Karpas-422 (cell line): ENCODE results near the gene ALPI. TPM values are rescaled to one million over a fixed set of nuclear protein-coding genes. Genes with fewer than 3 reads are reported as not detected.

Experiments used
- DNase-seq: peaks from one replicate; pipeline ENCODE4 v3.0.0-alpha.2; 2015
- H2AFZ ChIP-seq: fragments of 200-600 bp; sonication (generic); 2 replicates; pipeline ENCODE4 v1.6.1; 2014; ENCODE audit warnings: antibody characterized with exemption, low read length, mixed read lengths
- H3K27ac ChIP-seq: fragments of 200-600 bp; sonication (generic); 2 replicates; pipeline ENCODE4 v1.5.1; 2014; ENCODE audit warnings: mild to moderate bottlenecking, low read length, moderate library complexity
- H3K27me3 ChIP-seq: fragments of 200-600 bp; sonication (generic); 2 replicates; pipeline ENCODE4 v1.6.1; 2014; ENCODE audit warnings: low read length, mixed read lengths
- H3K36me3 ChIP-seq: fragments of 200-600 bp; sonication (generic); 2 replicates; pipeline ENCODE4 v1.6.1; 2014; ENCODE audit warnings: low read length, mixed read lengths; ENCODE audit not compliant: insufficient read depth
- H3K4me1 ChIP-seq: fragments of 200-600 bp; sonication (generic); 2 replicates; pipeline ENCODE4 v1.6.1; 2014; ENCODE audit warnings: mild to moderate bottlenecking, low read length, mixed read lengths
- H3K4me2 ChIP-seq: fragments of 200-600 bp; sonication (generic); 2 replicates; pipeline ENCODE4 v1.6.1; 2014; ENCODE audit warnings: low read length, low read depth, mild to moderate bottlenecking; ENCODE audit not compliant: poor library complexity, severe bottlenecking
- H3K4me3 ChIP-seq: fragments of 200-600 bp; sonication (generic); 2 replicates; pipeline ENCODE4 v1.5.1; 2014; ENCODE audit warnings: mild to moderate bottlenecking, antibody characterized with exemption, low read length, mixed read lengths
- H3K79me2 ChIP-seq: fragments of 200-600 bp; sonication (generic); 2 replicates; pipeline ENCODE4 v1.6.1; 2014; ENCODE audit warnings: mild to moderate bottlenecking, low read length, mixed read lengths
- H3K9ac ChIP-seq: fragments of 200-600 bp; sonication (generic); 2 replicates; pipeline ENCODE4 v1.6.0; 2014; ENCODE audit warnings: low read length
- H3K9me2 ChIP-seq: fragments of 200-600 bp; sonication (generic), shearing (Covaris generic); replicated peaks from 2 replicates; pipeline ENCODE4 v1.6.0; 2014; ENCODE audit warnings: mild to moderate bottlenecking, low read length, moderate library complexity; ENCODE audit not compliant: insufficient read depth
- H3K9me3 ChIP-seq: fragments of 300-700, 200-600 bp; sonication (generic); 2 replicates; pipeline ENCODE4 v1.6.1; 2014; ENCODE audit warnings: low read length, mixed read lengths
- H4K20me1 ChIP-seq: fragments of 200-600 bp; sonication (generic); 2 replicates; pipeline ENCODE4 v1.6.1; 2014; ENCODE audit warnings: mild to moderate bottlenecking, antibody characterized with exemption, low read length, low read depth; ENCODE audit not compliant: insufficient read depth
- total RNA-seq: library from RNA; depleted of rRNA; stranded (reverse); fragments of >200 nt; shearing (Covaris generic); gene quantifications from 2 replicates; pipeline ENCODE4 v1.2.3, GENCODE V29; 2014; ENCODE audit warnings: low replicate concordance

Gene ALPI
- total RNA-seq, 1 experiment from 2014 or later = not detected

DNA sequence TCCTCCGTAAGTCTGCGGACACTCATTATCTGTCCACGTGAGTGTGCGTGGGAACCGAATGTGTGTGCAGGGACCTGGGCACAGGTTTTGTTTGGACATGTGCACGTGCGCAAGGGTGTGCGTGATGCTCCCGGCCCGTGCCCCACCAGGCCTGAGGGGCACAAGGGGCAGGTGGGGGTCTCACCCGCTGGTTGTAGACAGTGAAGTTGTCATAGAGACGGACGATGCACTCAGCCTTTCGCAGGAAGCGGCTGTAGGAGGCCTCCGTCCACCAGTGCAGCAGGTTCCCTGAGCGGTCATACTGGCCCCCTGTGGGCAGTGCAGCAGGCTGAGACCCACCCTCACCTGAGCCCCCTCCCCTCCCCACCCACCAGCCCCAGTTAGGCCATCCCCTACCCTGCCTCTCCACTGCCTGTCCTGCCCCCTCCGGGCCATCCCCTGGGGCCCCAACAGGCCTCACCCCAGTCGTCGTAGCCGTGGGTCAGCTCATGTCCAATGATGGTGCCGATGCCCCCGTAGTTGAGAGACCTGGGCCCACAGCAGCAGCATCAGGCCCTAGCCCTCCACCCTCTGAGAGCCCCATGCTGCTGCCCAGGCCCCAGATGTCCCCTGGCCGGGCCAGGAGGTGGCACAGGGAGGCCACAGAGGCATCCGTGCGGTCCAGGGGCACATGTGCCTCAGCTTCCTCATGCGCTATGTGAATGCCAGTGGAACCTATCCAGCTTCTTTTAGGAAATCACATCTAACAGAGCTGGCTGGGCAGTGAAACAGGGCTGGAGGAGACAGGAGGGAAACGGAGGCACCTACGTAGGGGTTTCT lies 25.6 kb downstream of the ALPI start:
- Histone ChIP-seq H3K36me3 (no peaks in the 10 kb centered on the region), H3K4me3 (no peak overlapping the region), H3K4me1 (no peaks in the 10 kb centered on the region), H3K27ac (no peak overlapping the region), H3K9me3 (no peaks in the 10 kb centered on the region), H3K9ac (no peak overlapping the region), H3K9me2 (no peaks in the 10 kb centered on the region), H3K79me2 (no peaks in the 10 kb centered on the region), H2AFZ (no peak overlapping the region), H3K27me3 (no peaks in the 10 kb centered on the region), H4K20me1 (no peaks in the 10 kb centered on the region), H3K4me2 (no peak overlapping the region)
- no peak for DNase-seq

GRCh38 chr2:232482301-232483238 lies 26.6 kb downstream of the ALPI start:
- no peak for DNase-seq
- H3K4me3 ChIP-seq = no peak overlapping the region
- H3K9ac ChIP-seq = no peak overlapping the region
- H3K27me3 ChIP-seq = no peaks in the 10 kb centered on the region
- H3K4me1 ChIP-seq = no peaks in the 10 kb centered on the region
- no peaks in the 10 kb centered on the region for H3K36me3 ChIP-seq
- no peaks in the 10 kb centered on the region for H4K20me1 ChIP-seq
- no peaks in the 10 kb centered on the region for H3K9me3 ChIP-seq
- H3K4me2 ChIP-seq = no peak overlapping the region
- no peak overlapping the region for H2AFZ ChIP-seq
- H3K79me2 ChIP-seq = no peaks in the 10 kb centered on the region
- H3K9me2 ChIP-seq = no peaks in the 10 kb centered on the region
- no peak overlapping the region for H3K27ac ChIP-seq

- no peaks in the 10 kb centered on the region for H3K36me3 ChIP-seq
- no peaks in the 10 kb centered on the region for H3K9me2 ChIP-seq
- no peaks in the 10 kb centered on the region for H3K27me3 ChIP-seq
- no peak overlapping the region for H2AFZ ChIP-seq
- no peaks in the 10 kb centered on the region for H3K4me1 ChIP-seq
- no peaks in the 10 kb centered on the region for H3K79me2 ChIP-seq
- DNase-seq = no peak
- no peak overlapping the region for H3K4me3 ChIP-seq
- H3K27ac ChIP-seq = no peak overlapping the region
- no peaks in the 10 kb centered on the region for H4K20me1 ChIP-seq
- no peaks in the 10 kb centered on the region for H3K9me3 ChIP-seq
- H3K9ac ChIP-seq = no peak overlapping the region
- H3K4me2 ChIP-seq = no peak overlapping the region
These were observed 27.5 kb downstream of the ALPI start for GRCh38 chr2:232483311-232483922.

DNA sequence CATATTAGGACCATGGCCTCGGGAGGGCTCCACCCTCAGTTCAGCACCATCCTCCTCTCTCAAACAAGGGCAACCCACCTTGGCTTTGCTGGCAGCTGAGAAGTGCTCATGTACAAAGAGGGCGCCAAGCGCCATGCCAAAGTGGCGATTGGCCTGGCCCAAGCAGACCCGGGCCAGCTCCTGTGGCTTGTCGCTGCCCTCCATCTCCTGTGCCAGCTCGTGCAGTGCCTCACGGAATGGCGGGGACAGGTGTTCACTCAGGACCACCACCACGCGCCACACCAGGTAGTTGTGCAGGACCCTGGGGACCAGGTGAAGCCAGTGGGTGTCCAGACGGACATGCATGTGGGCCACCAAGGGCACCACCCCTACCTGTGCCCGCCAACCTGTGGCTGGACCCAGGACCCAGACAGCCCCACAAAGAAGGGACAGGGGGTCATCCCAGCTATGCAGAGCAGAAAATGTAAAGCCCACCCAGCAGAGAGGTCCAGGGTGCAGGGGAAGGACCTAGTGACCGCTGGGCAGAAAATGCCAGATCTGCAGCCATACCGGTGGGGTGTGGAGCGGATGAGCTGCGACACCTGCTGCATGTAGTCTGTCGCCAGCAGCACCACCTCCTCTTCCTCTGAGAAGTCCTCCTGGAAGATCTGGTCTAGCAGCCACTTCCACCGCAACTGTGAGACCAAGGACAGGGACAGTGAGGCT lies 28.1 kb downstream of the ALPI start:
- H3K9me2 ChIP-seq = no peaks in the 10 kb centered on the region
- H3K27me3 ChIP-seq = no peaks in the 10 kb centered on the region
- H3K27ac ChIP-seq = no peak overlapping the region
- no peak for DNase-seq
- no peaks in the 10 kb centered on the region for H3K36me3 ChIP-seq
- no peak overlapping the region for H3K9ac ChIP-seq
- no peaks in the 10 kb centered on the region for H4K20me1 ChIP-seq
- H3K4me2 ChIP-seq = no peak overlapping the region
- H2AFZ ChIP-seq = no peak overlapping the region
- no peaks in the 10 kb centered on the region for H3K9me3 ChIP-seq
- no peak overlapping the region for H3K4me3 ChIP-seq
- no peaks in the 10 kb centered on the region for H3K4me1 ChIP-seq
- no peaks in the 10 kb centered on the region for H3K79me2 ChIP-seq

- no peak for DNase-seq
These were observed 28.8 kb downstream of the ALPI start for GRCh38 chr2:232484628-232485347.

DNA sequence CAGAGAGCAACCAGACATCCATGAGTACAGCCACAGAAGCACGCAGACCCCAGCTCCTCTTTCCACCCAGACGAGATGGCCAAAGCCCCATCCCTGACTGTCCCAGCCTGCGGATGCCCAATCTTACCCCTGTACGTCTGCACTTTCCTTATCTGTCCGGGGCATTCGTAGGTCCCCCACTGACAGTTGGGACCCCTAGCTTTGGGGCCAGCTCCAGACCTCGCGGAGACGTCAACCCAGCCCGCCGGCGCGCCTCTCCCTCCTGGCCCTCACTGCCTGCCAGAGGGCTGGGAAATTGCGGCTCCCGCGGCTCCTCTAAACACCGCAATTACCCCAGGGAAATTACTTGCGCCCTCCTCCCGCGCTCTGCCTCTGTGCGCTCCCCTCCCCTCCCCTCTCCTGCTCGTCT lies 29.4 kb downstream of the ALPI start:
- Histone ChIP-seq H3K9ac (no peak overlapping the region), H3K9me3 (no peaks in the 10 kb centered on the region), H3K4me2 (no peak overlapping the region), H3K4me1 (no peaks in the 10 kb centered on the region), H2AFZ (no peak overlapping the region), H3K9me2 (no peaks in the 10 kb centered on the region), H3K4me3 (no peak overlapping the region), H3K79me2 (no peaks in the 10 kb centered on the region), H3K27ac (no peak overlapping the region), H3K27me3 (no peaks in the 10 kb centered on the region), H3K36me3 (no peaks in the 10 kb centered on the region), H4K20me1 (no peaks in the 10 kb centered on the region)
- no peak for DNase-seq

More at GRCh38 chr2:232484628-232485347, 28.8 kb downstream of the ALPI start:
- Histone ChIP-seq H3K27me3 (no peaks in the 10 kb centered on the region), H4K20me1 (no peaks in the 10 kb centered on the region), H3K9me2 (no peaks in the 10 kb centered on the region), H2AFZ (no peak overlapping the region), H3K4me1 (no peaks in the 10 kb centered on the region), H3K36me3 (no peaks in the 10 kb centered on the region), H3K4me2 (no peak overlapping the region), H3K9ac (no peak overlapping the region), H3K79me2 (no peaks in the 10 kb centered on the region), H3K27ac (no peak overlapping the region), H3K9me3 (no peaks in the 10 kb centered on the region), H3K4me3 (no peak overlapping the region)

DNA sequence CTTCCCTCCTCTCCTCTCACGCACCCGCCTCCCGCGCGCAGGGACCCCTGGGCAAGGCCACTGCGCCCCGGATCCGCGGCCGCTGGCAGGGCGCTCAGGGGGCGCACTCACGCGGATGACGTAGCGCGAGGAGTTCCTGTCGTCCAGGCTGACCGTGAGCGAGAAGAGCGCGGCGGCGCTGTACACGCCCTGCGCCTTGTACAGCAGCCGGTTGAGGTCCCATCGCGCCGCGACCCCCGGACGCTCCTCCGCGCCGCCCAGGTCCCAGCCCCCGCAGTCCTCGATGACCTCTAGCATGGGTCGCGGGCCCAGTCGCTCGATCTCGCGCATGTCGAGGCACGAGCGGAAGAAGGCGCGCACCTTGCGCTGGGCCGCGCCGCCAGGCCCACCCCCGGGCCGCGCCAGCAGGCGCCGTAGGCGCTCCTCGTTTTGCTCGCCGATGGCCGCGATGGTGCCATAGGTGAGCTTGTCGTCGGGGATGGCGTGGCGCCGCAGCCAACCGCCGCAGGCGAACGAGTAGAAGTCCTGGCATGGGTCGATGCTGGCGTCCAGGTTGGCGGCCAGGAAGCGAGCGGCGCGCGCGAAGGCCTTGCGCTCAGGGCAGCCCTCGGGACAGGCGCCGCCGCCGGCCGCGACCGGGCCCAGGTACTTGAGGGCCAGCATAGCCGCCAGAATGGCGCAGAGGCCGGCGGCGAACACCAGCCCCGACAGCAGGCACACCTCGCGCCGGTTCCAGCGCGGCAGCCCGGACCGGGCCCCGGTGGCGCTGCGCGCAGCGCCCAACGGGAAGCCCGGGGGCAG lies 30.0 kb downstream of the ALPI start:
- H3K9ac ChIP-seq = no peak overlapping the region
- no peaks in the 10 kb centered on the region for H3K9me2 ChIP-seq
- no peaks in the 10 kb centered on the region for H3K9me3 ChIP-seq
- DNase-seq = no peak
- no peak overlapping the region for H3K4me3 ChIP-seq
- H3K4me2 ChIP-seq = no peak overlapping the region
- no peaks in the 10 kb centered on the region for H3K4me1 ChIP-seq
- no peak overlapping the region for H3K27ac ChIP-seq
- no peaks in the 10 kb centered on the region for H3K36me3 ChIP-seq
- H3K79me2 ChIP-seq = no peaks in the 10 kb centered on the region
- no peak overlapping the region for H2AFZ ChIP-seq
- no peaks in the 10 kb centered on the region for H3K27me3 ChIP-seq
- no peaks in the 10 kb centered on the region for H4K20me1 ChIP-seq
